MG63 (cell line): Measurements from ENCODE around the gene FAM216A. TPM values are rescaled to one million over a fixed set of nuclear protein-coding genes. Genes with fewer than 3 reads are reported as not detected.

Experiments
- DNase-seq: peaks from one replicate; pipeline ENCODE4 v3.0.0-alpha.2; 2020
- H3K27me3 ChIP-seq: fragments of 250-450 bp; sonication (Bioruptor Pico); 2 replicates; pipeline ENCODE4 v1.5.1; 2020; ENCODE audit warnings: mild to moderate bottlenecking, moderate library complexity
- H3K36me3 ChIP-seq: fragments of 250-450 bp; sonication (Bioruptor Pico); 2 replicates; pipeline ENCODE4 v1.5.1; 2020; ENCODE audit warnings: mild to moderate bottlenecking, moderate library complexity
- H3K4me3 ChIP-seq: fragments of 250-450 bp; sonication (Bioruptor Pico); 2 replicates; pipeline ENCODE4 v1.5.1; 2020; ENCODE audit warnings: mild to moderate bottlenecking, moderate library complexity
- H3K9me3 ChIP-seq: fragments of 250-450 bp; sonication (Bioruptor Pico); 2 replicates; pipeline ENCODE4 v1.5.1; 2020; ENCODE audit warnings: mild to moderate bottlenecking, moderate library complexity
- total RNA-seq: library from RNA; depleted of rRNA; stranded (reverse); fragments of >200 nt; shearing (Covaris generic); gene quantifications from 2 replicates; pipeline ENCODE4 v1.2.3, GENCODE V29; 2014; ENCODE audit warnings: low replicate concordance; rRNA removed

The FAM216A gene
- total RNA-seq, 1 experiment from 2014 or later, result 43.7 TPM

DNA sequence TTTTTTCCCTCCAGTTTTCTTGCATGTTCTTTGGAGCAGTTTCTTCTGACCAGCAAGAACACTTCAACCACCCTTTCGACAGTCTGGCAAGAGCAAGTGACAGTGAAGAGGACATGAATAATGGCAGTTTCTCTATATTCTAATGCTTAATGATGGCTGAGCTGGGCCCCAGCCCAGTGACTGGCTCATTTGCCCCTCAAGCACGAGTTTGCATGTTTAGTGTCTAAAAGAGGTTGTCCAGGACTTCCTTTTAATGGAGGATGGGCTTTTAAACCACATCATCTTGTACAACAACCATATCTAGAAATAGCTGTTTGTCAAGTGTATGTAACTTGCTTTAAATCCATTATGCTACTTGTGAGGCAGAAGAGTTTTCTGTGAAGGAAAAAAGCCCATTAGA, 61.9 kb downstream of the FAM216A start:
- DNase-seq, result no peak
- no peaks in the 10 kb centered on the region for H3K27me3 ChIP-seq
- no peaks in the 10 kb centered on the region for H3K9me3 ChIP-seq
- H3K36me3 ChIP-seq, result peaks cover 3% of the 10 kb centered on the region; the same call in 1 of the 2 replicates
- H3K4me3 ChIP-seq, result no peak overlapping the region

DNA sequence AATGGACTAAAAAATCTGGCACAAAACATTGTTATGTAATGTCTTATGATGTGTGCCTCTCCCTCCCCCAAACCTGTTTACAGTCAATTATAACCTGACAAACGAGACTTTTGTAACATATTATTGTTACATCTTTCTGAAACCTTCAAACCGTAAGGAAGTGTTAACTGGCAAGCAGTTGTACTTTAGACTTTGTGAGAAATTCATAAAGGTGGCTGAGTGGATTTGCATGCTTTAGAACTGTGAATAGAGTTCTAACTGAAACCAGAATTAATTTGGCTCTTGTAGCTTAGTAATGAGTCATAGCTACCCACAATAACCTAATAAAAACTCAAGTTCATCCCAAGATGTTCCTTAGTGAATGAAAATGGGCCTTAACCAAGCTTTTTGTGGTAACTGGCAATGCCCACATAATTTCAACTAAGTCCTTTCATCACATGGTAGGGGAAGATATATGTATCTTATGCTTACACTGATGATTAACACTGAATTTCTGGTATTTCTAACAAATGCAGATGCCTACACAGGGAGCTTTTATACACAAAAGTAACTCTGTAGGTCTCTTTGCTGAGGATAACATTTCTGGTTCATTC, 63.2 kb downstream of the FAM216A start:
- H3K4me3 ChIP-seq, result no peak overlapping the region
- peaks cover 14% of the 10 kb centered on the region for H3K36me3 ChIP-seq
- no peaks in the 10 kb centered on the region for H3K27me3 ChIP-seq
- no peak for DNase-seq
- no peaks in the 10 kb centered on the region for H3K9me3 ChIP-seq

DNA sequence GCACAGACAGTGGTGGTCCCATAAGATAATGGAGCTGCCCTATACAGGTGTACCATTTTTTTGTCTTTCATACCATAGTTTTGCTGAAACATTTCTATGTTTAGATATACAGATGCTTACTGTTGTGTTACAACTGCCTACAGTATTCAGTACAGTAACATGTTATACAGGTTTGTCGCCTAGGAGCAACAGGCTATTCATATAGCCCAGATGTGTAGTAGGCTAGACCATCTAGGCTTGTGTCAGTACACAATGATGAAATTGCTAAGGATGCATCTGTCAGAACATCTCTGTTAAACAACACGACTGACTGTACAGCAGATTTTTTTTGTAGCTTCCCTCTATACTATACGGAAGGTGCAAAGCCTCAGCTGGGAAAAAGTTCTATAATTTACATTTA, 64.0 kb downstream of the FAM216A start:
- no peak for DNase-seq
- H3K9me3 ChIP-seq, result no peaks in the 10 kb centered on the region
- H3K27me3 ChIP-seq, result no peaks in the 10 kb centered on the region
- H3K36me3 ChIP-seq, result peaks cover 19% of the 10 kb centered on the region
- H3K4me3 ChIP-seq, result no peak overlapping the region

DNA sequence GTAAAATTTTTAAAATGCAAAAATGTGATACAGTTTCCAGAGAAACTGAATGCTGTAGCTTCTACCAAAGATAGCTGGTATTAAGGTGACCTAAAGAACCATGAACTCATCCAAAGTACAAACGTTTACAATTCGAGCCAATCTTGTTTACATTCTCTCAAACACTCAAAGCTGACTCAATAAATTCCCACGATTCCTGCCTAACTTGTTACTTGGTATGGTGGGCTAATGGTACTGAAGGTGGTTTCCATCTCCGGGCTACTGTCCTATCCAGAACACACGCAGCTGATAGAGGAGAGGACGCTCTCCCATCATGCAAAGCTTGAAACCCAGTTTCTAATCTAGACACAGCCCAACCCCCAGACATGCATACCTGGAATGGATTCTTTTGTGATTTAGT, 65.0 kb downstream of the FAM216A start:
- no peak for DNase-seq
- Histone ChIP-seq H3K9me3 (no peaks in the 10 kb centered on the region), H3K4me3 (no peak overlapping the region), H3K27me3 (no peaks in the 10 kb centered on the region), H3K36me3 (peaks cover 21% of the 10 kb centered on the region)

DNA sequence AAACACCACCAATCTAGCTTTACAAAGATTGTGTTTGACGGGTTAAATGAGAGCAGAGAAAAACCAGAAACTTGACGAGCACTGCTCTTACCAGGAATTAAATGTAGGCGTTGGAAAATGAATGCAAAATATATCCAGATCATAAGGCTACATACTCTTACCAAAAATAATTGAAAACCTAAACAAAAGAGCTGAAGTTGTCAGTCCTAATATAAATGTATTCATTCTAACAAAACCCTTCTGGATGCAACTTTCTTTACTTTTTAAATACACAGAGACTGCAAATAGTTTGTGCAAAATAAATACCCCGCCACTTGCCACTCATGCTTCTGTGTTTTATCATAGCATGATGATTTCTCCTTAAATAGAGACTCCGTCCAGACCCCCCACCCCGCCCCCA, 66.2 kb downstream of the FAM216A start:
- no peak for DNase-seq
- no peaks in the 10 kb centered on the region for H3K9me3 ChIP-seq
- no peaks in the 10 kb centered on the region for H3K27me3 ChIP-seq
- H3K36me3 ChIP-seq, result peaks cover 32% of the 10 kb centered on the region
- H3K4me3 ChIP-seq, result no peak overlapping the region

DNA sequence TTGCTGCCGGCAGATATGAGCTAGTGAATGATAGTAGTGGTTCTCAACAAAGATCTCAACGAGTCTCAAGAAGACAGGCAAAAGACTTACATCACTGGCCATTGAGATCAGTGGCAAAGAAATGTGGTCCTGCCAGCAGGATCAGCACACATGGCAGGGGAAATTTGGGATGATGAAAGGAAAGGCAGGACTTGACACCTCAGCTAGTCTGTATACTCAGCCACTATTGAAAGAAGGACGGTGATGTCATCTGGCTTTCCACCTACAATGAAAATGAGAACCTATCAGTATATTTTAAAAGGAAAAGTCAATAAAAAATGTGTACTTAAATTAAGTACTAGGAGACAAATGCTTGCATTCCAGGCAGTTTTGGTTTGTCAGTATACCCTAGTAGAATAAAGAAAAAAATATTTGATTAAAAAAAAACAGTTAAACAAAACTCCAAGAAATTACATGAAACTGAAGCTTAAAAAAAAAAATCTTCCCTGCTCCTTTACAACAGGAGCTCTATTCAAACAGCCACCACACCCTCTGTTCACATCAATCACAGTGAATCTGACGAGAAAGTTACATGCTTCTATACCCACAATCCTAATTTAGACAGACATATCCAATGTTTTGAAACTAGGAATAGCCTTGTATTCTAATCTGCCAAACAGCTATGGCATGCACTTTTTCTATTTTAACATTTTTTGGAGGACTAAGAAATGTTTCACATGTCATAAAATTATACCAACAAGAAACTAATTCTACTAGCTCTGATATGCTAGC, 68.4 kb downstream of the FAM216A start:
- H3K27me3 ChIP-seq, result no peaks in the 10 kb centered on the region
- H3K4me3 ChIP-seq, result no peak overlapping the region
- DNase-seq, result no peak
- peaks cover 32% of the 10 kb centered on the region for H3K36me3 ChIP-seq
- H3K9me3 ChIP-seq, result no peaks in the 10 kb centered on the region

DNA sequence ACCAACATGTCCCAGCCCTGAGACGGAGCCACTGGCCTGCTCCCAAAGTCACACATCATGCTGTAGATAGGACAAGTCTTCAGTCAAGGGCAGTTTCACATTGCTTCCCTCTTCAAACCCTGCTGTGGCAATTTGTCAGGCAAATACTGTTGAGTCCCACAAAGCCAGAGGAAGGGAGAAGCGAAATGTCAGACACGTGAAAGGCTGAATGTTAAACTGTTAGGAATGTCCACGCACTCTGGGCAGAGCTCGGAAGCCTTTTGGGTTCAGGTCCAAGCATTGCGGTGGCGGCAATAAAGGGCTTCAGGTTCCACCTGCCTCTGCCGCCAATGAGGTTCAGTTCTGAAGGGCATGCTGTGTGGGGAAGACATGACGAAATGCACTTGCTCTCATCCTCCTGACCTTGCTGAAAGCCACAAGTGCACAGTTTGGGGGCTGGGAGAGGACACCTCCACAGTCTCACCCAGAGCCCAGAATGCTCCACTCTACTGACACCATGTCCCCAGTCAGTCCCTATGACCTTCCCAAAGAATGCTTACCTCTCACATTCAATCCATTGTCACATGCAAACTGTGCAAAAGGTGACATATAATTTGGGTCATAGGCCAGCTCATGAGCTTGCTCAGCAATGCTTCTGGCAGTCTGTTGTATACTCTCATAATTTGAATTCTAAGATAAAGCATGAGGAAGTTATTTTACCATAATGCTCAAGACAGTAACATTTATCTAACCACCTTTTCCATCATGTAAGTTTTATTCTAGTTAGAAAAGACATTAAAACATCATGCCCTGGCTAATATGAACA, 69.2 kb downstream of the FAM216A start:
- Histone ChIP-seq H3K36me3 (peaks cover 32% of the 10 kb centered on the region), H3K4me3 (no peak overlapping the region), H3K27me3 (no peaks in the 10 kb centered on the region), H3K9me3 (no peaks in the 10 kb centered on the region)
- DNase-seq, result no peak

DNA sequence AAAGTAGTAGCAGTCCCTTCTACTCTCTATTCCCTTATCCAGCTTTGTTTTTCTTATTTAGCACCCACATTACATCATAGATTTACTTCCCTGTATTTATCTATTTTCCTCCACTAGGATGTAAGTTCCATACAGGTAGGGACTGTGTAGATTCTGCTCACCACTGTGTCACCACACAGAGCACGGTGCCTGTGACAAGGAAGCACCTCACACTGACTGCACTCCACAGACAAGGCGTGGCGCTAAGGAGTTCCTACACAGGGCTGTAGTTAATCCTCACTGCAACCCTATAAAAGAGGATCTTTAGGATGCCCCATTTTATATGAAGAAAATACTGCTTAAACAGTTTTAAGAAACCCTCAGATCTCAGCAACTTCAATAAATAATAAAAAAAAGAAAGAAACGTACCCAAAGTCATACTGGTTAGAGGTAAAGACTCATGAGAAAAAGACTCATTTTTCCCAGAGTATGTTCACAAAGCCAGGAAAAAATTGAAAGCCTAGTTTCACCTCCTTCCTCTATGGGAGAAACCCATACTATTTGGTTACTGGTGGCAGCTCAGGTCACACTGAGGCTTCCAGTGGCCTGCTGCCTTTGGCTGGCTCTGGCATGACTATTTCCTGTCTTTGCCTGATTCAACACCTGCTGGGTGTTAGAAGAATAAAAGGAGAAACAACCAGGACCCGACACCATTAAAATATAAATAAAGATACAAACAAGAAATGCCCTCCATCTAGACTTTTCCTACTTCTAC, 70.4 kb downstream of the FAM216A start:
- H3K9me3 ChIP-seq, result no peaks in the 10 kb centered on the region
- no peak for DNase-seq
- peaks cover 39% of the 10 kb centered on the region for H3K36me3 ChIP-seq
- H3K4me3 ChIP-seq, result no peak overlapping the region
- no peaks in the 10 kb centered on the region for H3K27me3 ChIP-seq

Other genes with a start within 250 kb of the FAM216A start
- 13.3 and 20.4 TPM in 2 replicates for gene ATP2A2, start 187.6 kb upstream of the FAM216A start, total RNA-seq
- gene ANAPC7, start 65.1 kb upstream of the FAM216A start, total RNA-seq, result 50.7 and 51.5 TPM in 2 replicates
- 397 and 586 TPM in 2 replicates for gene ARPC3, start 18.5 kb upstream of the FAM216A start, total RNA-seq
- gene GPN3, start 588 bp upstream of the FAM216A start, total RNA-seq, result 17.5 and 38.0 TPM in 2 replicates
- gene VPS29, start 33.3 kb downstream of the FAM216A start, total RNA-seq, result 33.5 and 59.1 TPM in 2 replicates
- gene RAD9B, start 33.5 kb downstream of the FAM216A start, total RNA-seq, result 0.25 and 2.0 TPM in 2 replicates
- 4.4 and 11.0 TPM in 2 replicates for gene PPTC7, start 114.5 kb downstream of the FAM216A start, total RNA-seq
- gene TCTN1, start 145.3 kb downstream of the FAM216A start, total RNA-seq, result 19.6 and 47.5 TPM in 2 replicates
- not detected in 2 replicates for gene HVCN1, start 220.3 kb downstream of the FAM216A start, total RNA-seq